Middle frontal gyrus (tissue), 1 donor: ENCODE results near the gene PTCH2.
"Not testable (repeated sequence)": the region's sequence is repeated elsewhere in the genome, so short reads cannot be mapped to it uniquely, and the experiment has no call there.

Source experiments
- DNase-seq: peaks from one replicate; pipeline ENCODE4 v3.0.0-alpha.2; 2015; ENCODE audit warnings: low spot score; ENCODE audit errors: extremely low spot score

The PTCH2 gene

GRCh38 chr1:44819196-44819607, 23.9 kb downstream of the PTCH2 start:
- DNase-seq = no peak

GRCh38 chr1:44817771-44818495, 25.1 kb downstream of the PTCH2 start:
- DNase-seq = no peak

GRCh38 chr1:44817307-44817706, 25.7 kb downstream of the PTCH2 start:
- DNase-seq = no peak

GRCh38 chr1:44815926-44816325, 27.1 kb downstream of the PTCH2 start:
- not testable (repeated sequence) for DNase-seq

GRCh38 chr1:44812822-44813543, 30.1 kb downstream of the PTCH2 start:
- no peak for DNase-seq

- no peak for DNase-seq
Measured at GRCh38 chr1:44811234-44811633, 31.8 kb downstream of the PTCH2 start.

GRCh38 chr1:44810762-44811105, 32.3 kb downstream of the PTCH2 start:
- DNase-seq = not testable (repeated sequence)

GRCh38 chr1:44810101-44810761, 32.8 kb downstream of the PTCH2 start:
- no peak for DNase-seq

GRCh38 chr1:44808938-44809917, 33.8 kb downstream of the PTCH2 start:
- DNase-seq = no peak

- DNase-seq = peak; percentile 59
Measured at GRCh38 chr1:44808063-44808937, 34.8 kb downstream of the PTCH2 start, which contains the start of gene BTBD19. Gene BTBD19 (plus strand): TSS chr1:44808523. CDS start chr1:44808821, 298 bp downstream.

- no peak for DNase-seq
Measured at GRCh38 chr1:44807364-44808062, 35.5 kb downstream of the PTCH2 start.

- DNase-seq = no peak
Measured at GRCh38 chr1:44806704-44807363, 36.2 kb downstream of the PTCH2 start, which contains the start of gene DYNLT4. Gene DYNLT4 (minus strand): TSS chr1:44807351. CDS start chr1:44806668, 683 bp downstream.

GRCh38 chr1:44806025-44806703, 36.9 kb downstream of the PTCH2 start:
- no peak for DNase-seq

- no peak for DNase-seq
Measured at GRCh38 chr1:44805311-44806024, 37.6 kb downstream of the PTCH2 start.

GRCh38 chr1:44803312-44804095, 39.5 kb downstream of the PTCH2 start:
- DNase-seq = no peak

- DNase-seq = no peak
Measured at GRCh38 chr1:44803062-44803311, 40.1 kb downstream of the PTCH2 start.
